IgD-negative memory B cell (primary cell): ENCODE data around the gene DLK2. TPM values are rescaled to one million over a fixed set of nuclear protein-coding genes. Genes with fewer than 3 reads are reported as not detected.
A peak's percentile ranks its signal among the peaks of the same experiment; 100 is the strongest.

Source experiments
- H3K27ac Mint-ChIP-seq, 3 donors: one replicate each; pipeline ENCODE4 v1.8.0; 2020 to 2022; ENCODE audit warnings: mild to moderate bottlenecking in 3 of 3, mixed read lengths in 3 of 3, moderate library complexity in 1 of 3
- H3K27me3 Mint-ChIP-seq: one replicate; pipeline ENCODE4 v1.8.0; 2021; ENCODE audit warnings: mixed read lengths
- H3K36me3 Mint-ChIP-seq: one replicate; pipeline ENCODE4 v1.8.0; 2020; ENCODE audit warnings: mild to moderate bottlenecking, mixed read lengths
- H3K4me1 Mint-ChIP-seq, 3 donors: one replicate each; pipeline ENCODE4 v1.8.0; 2020 to 2022; ENCODE audit warnings: mixed read lengths in 3 of 3, mild to moderate bottlenecking in 1 of 3
- H3K4me3 Mint-ChIP-seq, 4 donors: one replicate each; pipeline ENCODE4 v1.8.0; 2020 to 2022; ENCODE audit warnings: mild to moderate bottlenecking in 4 of 4, mixed read lengths in 4 of 4, moderate library complexity in 3 of 4
- H3K9me3 Mint-ChIP-seq, 3 donors: one replicate each; pipeline ENCODE4 v1.8.0; 2020 to 2021; ENCODE audit warnings: mixed read lengths in 3 of 3, mild to moderate bottlenecking in 1 of 3
- polyA plus RNA-seq: library from polyadenylated mRNA; unstranded; fragments of 300-500 nt; fragmentation: Illumina TruSeq; gene quantifications from one replicate; pipeline ENCODE4 v1.2.3, GENCODE V29; 2021

DLK2 gene
- polyA plus RNA-seq, 1 donor from 2014 or later, result not detected

DNA sequence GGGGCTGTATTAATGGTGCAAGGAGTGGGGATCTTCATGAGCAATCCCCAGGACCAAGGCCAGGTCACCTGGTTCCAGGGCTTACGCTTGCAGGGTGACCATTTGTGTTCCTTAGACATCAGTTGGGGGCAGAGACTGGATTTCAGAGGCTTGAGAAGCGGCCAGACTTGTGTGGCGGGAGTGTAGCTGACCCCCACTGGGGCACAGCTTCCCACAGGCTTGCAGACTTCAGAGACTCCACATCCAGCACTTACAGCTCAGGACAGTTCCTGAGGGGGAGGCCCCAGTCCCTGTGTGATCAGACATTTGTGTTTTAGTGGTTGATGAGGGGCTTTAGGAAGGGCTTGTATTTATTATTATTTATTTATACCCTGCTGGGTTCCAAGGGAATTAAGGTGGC is 37.3 kb upstream of the DLK2 start:
- Mint-ChIP-seq H3K4me3 (no peak overlapping the region), H3K36me3 (peaks cover 4% of the 10 kb centered on the region), H3K4me1 (peaks cover 0 to 9% (median 5%) of the 10 kb centered on the region in 3 donors)

DNA sequence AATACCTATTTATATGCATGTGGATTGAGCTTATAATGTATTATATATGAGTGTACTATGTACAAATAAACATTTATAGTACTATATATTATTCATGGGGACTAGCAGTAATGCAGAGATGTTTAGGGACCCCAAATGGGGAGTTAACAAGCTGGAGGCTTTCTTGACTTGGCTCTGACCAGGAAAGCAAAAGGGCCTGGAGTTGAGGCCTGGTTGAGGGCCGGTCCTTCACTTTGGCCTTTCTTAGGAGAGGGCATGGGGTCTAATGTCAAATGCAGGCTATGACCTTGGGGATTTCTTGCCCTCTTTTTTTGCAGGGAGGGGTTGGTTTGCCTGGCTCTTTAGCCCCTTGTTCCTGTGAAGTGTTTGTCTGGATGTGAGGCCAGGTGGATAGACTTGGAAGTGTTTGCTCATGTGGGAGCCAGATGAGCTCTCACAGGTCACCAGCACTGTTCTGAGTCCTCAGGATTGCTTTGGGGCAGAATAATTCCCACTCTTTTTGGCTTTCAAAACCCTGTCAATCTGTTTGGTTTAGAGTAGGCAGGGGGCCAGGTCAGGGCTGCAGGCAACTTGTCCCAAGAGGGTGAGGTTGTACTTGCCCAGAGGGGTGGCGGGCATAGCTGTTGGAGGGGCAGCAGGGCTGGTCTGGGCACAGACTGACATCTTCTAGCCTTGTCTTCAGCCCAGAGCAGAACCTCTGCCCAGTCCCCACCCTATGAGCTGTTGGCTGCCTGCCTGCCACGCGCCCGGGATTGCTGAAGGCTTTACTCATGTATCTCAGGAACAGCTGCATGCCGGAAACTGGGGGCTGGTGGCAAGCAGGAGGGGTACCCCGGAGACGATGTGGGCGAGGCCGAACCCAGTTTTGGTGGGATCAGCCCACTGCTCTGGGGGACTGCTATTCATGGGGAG is 36.7 kb upstream of the DLK2 start:
- H3K9me3 Mint-ChIP-seq, result no peaks in the 10 kb centered on the region
- H3K27me3 Mint-ChIP-seq, result no peaks in the 10 kb centered on the region
- no peak overlapping the region for H3K27ac Mint-ChIP-seq
- H3K4me1 Mint-ChIP-seq, result peaks cover 0 to 9% (median 5%) of the 10 kb centered on the region in 3 donors
- peaks cover 4% of the 10 kb centered on the region for H3K36me3 Mint-ChIP-seq
- H3K4me3 Mint-ChIP-seq, result no peak overlapping the region

More for the DNA sequence above, 37.3 kb upstream of the DLK2 start:
- H3K27ac Mint-ChIP-seq, result no peak overlapping the region
- no peaks in the 10 kb centered on the region for H3K27me3 Mint-ChIP-seq
- no peaks in the 10 kb centered on the region for H3K9me3 Mint-ChIP-seq

DNA sequence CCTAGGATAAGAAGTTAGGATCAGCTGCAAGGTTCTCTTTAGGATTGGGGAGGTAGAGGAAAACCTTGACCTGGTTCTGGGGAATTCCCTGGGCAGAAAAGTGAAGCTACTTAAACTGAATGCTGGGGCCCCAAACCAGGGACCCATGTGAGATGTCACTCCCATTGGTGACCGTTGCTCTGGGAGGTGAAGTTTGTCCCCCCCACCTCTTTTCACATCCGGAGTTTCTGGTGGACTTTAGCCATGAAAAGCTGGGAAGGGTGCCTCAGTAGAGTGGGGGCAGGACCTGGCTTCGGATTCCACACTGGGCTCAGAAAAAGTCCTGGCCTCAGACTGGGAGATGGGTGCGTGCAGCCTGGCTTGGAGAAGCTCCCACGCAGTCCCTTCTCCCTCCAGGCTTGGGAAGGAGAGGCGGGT is 35.2 kb upstream of the DLK2 start:
- H3K27me3 Mint-ChIP-seq, result no peaks in the 10 kb centered on the region
- H3K4me1 Mint-ChIP-seq, result peaks cover 0 to 9% (median 5%) of the 10 kb centered on the region in 3 donors
- no peaks in the 10 kb centered on the region for H3K9me3 Mint-ChIP-seq
- peaks cover 4% of the 10 kb centered on the region for H3K36me3 Mint-ChIP-seq
- no peak overlapping the region for H3K4me3 Mint-ChIP-seq
- peak overlapping the region in 1 of 3 donors; percentile 51 for H3K27ac Mint-ChIP-seq

DNA sequence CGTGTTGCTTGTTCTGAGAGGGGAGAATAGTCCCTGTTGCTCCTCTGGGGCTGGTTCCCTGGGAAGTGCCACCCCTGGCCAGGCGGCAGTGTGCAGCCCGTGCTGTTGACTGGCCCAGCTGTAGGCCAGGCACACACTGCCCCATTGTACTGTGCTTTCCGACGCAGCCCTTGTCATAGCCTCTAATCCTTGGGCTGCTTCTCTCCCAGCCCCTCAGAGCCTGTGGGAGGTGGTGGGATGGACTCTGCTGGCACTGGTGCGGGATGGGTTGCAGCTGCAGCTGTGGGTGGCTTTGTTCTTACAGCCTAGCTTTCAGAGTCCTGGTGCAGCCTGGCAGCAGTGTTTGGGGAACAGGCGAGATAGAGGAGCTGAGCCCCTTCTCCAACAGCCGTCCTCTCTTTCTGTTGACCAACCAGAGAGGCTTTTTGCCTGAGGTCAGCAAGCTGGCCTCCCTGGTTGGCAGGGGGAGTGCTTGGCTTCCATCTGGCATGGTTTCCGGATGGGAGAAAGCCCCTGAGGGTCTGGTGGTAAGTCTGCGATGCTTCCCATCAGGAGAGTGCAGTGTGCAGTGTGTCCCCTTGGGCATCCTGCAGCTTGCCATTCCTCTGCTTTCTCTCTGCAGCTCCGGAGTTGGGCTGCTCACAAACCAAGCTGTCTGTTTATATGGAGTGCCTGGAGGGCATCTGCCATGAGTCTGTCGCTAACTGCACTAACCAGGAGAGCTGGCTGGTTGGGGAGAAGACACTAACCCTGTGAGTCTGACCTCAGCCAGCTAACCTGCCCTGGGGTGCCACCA is 34.1 kb upstream of the DLK2 start:
- no peaks in the 10 kb centered on the region for H3K27me3 Mint-ChIP-seq
- H3K4me3 Mint-ChIP-seq, result no peak overlapping the region
- peaks cover 4% of the 10 kb centered on the region for H3K36me3 Mint-ChIP-seq
- no peaks in the 10 kb centered on the region for H3K9me3 Mint-ChIP-seq
- peaks cover 0 to 8% (median 6%) of the 10 kb centered on the region in 3 donors for H3K4me1 Mint-ChIP-seq
- H3K27ac Mint-ChIP-seq, result peak overlapping the region in 1 of 3 donors; percentile 51

DNA sequence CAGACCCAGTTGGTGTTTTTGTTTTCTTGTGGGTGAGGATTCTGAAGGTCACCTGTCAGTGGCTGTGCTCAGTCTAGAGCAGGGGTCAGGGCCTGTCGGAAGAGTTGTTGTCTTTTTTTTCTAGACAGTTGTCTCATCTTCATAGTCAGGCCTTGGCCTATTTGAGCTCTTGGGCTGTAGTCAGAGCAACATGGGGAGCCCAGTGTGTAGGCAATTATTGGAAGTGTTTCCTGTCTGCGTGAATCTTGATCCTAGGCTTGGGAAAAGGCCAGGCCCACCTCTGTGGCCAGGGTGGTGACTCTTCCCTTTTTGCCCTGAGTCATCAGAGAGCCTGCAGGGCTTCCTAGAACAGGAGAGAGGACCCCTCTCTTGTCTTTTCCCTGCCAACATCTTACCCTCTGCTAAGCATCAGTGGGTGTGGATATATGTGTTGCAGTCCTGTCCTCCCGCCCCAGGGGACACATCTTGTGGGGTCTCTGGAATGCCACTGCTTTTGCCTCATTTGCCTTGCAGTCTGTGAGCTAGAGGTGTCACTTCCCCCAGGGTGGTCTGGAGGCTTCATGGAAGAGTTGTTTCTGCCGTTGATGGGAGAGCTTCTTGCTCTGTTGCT is 33.4 kb upstream of the DLK2 start:
- Mint-ChIP-seq H3K4me3 (no peak overlapping the region), H3K27ac (no peak overlapping the region)

DNA sequence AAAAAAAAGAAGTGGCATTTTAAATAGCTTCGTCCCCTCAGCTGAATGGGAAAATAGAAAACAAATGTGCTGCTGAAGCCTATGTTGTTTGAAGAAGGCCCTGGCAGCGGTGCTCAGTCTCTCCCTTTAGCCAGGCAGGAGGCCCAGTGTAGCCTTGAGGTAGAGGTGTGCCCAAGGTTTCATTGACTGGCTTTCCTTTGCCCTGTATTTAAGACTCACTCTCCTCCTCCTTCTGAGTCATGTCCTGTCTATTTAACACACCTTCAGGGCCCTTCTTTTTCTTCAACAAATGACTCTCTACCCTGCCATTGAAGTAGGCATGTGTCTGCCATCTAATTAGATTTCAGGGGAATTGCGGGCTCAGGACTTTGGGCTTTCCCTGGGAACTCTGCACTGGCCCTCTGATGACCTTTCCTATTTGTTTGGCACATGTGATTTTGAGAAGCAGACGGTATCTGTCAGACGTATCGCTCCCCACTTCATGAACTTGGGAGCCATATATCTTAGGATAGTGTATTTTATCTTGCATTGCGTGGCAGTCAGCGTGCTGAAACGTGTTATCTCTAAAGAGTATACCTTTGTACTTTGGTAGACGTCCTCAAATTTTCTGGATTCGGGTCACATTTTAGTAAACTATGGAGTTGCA is 26.4 kb upstream of the DLK2 start:
- Mint-ChIP-seq H3K27ac (peak overlapping the region in 1 of 3 donors; percentile 54), H3K27me3 (no peaks in the 10 kb centered on the region), H3K36me3 (no peaks in the 10 kb centered on the region), H3K9me3 (no peaks in the 10 kb centered on the region), H3K4me1 (peaks cover 22 to 40% (median 30%) of the 10 kb centered on the region in 3 donors), H3K4me3 (peak overlapping the region in 1 of 4 donors; percentile 54)

More for the DNA sequence above, 33.4 kb upstream of the DLK2 start:
- H3K9me3 Mint-ChIP-seq, result no peaks in the 10 kb centered on the region
- no peaks in the 10 kb centered on the region for H3K27me3 Mint-ChIP-seq
- peaks cover 4% of the 10 kb centered on the region for H3K36me3 Mint-ChIP-seq
- peaks cover 0 to 8% (median 6%) of the 10 kb centered on the region in 3 donors for H3K4me1 Mint-ChIP-seq

DNA sequence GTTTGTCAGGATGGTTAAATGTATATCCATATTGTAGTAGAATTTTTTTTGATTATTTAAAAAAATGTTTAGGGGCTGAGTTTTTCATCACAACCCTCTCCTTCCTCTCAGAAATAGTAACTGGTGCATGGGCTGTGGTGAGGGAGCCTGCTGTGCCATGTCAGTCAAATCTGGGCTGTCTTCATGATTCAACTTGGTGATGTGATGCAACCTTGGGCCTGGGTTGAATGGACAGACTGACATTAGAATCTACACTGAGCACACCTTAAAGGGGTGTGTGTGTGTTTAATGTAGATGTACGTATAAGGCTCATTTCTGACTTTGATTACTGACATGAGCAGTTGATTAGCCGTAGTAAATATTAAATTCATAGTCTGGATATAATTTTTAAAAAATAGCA is 25.7 kb upstream of the DLK2 start:
- Mint-ChIP-seq H3K36me3 (no peaks in the 10 kb centered on the region), H3K4me3 (peak overlapping the region in 1 of 4 donors; percentile 40), H3K4me1 (peaks cover 24 to 42% (median 30%) of the 10 kb centered on the region in 3 donors), H3K27ac (peak overlapping the region in 2 of 3 donors; percentile 19 to 76), H3K9me3 (no peaks in the 10 kb centered on the region), H3K27me3 (no peaks in the 10 kb centered on the region)

DNA sequence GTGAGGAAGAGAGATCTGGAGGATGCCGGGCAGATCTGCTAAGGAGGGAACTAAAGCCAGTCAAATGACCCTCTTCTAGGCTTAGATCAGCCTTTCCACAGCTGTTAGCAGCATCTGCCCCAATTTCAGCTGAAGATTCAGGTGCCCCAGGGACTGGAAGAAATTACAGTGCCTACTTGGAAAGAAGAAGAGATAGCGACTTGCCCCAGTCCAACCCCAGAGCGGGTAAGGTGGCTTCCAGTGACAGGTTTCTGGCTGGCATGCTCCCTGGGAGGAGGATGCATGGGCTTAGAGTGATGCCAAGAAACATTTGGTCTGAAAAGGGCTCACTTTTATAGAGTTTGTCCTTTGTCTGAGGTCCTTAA is 22.6 kb upstream of the DLK2 start:
- Mint-ChIP-seq H3K4me1 (peaks cover 23 to 38% (median 24%) of the 10 kb centered on the region in 3 donors), H3K27me3 (no peaks in the 10 kb centered on the region), H3K9me3 (no peaks in the 10 kb centered on the region), H3K36me3 (no peaks in the 10 kb centered on the region), H3K4me3 (peak overlapping the region; percentile 90 to 99 (median 95)), H3K27ac (peak overlapping the region; percentile 90 to 99 (median 94))

DNA sequence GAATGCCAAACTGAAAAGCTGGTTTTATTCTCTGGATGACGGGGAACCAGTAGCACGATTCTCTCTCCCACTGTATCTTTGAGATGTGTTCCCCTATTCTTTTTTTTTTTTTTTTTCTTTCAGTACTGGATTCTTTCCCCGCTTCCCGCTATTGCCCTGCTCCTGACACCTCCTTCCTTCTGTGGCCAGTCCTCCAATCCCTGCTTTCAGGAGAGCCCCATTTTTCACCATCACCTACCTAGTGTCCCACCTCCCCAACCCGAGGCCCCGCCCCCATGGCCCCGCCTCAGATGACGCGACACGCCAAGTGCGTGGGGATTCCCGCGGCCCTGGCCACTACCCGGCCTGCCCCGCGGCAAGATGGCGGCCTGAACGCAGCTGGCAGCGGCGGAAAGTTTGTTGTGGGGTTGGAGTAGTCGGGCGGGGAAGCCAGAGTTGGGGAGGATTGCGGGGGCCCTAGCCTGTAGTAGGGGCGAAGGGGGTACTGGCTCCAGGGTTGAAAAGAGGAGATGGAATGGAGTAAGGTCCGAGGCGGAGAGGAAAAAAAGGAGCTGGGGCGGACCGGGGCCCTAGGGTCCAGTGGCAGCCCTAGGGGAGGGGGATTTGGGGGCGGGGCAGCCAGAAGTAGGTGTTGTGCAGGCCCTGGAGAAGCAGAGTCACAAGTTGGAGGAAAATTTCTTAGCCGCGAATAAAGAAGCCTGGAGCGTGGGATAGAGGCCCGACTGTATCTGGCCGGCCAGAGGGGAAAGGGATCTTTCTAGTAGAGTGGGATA is 22.1 kb upstream of the DLK2 start, which contains the start of gene TJAP1:
Gene TJAP1 (plus strand): TSS at position 336 of the 773 bp plus-strand sequence. CDS start 21,432 bp downstream, outside the sequence.
- Mint-ChIP-seq H3K27me3 (no peaks in the 10 kb centered on the region), H3K27ac (peak within 1 kb of the TSS; percentile 90 to 99 (median 94)), H3K36me3 (no peaks in the 10 kb centered on the region), H3K4me3 (peak within 1 kb of the TSS; percentile 90 to 99 (median 95)), H3K4me1 (peaks cover 23 to 38% (median 23%) of the 10 kb centered on the region in 3 donors), H3K9me3 (no peaks in the 10 kb centered on the region)

DNA sequence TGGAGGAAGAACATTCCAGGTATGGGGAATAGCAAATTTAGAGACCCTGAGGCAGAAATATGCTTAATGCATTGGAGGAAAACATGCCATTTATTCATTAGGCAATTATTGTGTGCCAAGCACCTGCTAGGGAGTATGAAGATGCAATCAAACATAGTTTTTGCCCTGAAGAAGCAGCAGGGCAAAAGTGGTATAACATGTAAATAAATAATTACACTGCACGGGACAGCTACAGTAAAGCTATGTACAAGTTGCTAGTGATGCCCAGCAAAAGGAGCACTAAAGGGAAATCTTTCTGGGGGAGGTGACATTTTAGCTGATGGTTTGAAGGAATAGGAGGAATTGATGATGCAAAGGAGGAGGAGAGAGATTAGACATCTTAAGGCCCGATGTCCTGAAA is 21.4 kb upstream of the DLK2 start:
- Mint-ChIP-seq H3K4me1 (peaks cover 19 to 34% (median 21%) of the 10 kb centered on the region in 3 donors), H3K9me3 (no peaks in the 10 kb centered on the region), H3K36me3 (no peaks in the 10 kb centered on the region), H3K27ac (peak overlapping the region; percentile 90 to 99 (median 94)), H3K27me3 (peaks cover under 1% of the 10 kb centered on the region), H3K4me3 (peak overlapping the region; percentile 90 to 99 (median 95))

DNA sequence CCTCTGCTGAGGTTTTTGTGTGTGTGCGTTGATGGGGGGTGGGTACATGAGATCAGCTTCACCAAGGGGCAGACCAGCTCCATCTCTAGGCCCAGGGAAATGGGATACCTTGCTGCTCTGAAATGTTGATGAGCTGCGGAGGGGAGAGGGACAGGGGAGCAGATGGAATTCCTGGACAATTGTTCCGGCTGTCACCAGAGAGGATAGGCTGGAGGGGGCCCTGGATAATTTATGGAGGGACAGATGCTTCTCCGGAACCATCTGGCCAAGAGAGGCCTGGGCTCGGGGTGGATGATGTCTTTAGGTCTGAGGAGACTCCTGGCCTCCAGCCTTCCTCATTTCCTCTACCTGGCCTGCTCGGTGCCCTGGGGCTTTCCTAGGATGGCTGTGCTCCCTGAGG is 20.2 kb upstream of the DLK2 start:
- Mint-ChIP-seq H3K36me3 (no peaks in the 10 kb centered on the region), H3K27me3 (peaks cover 7% of the 10 kb centered on the region), H3K4me3 (peak overlapping the region in 1 of 4 donors; percentile 75), H3K4me1 (peaks cover 19 to 29% (median 23%) of the 10 kb centered on the region in 3 donors), H3K9me3 (no peaks in the 10 kb centered on the region), H3K27ac (peak overlapping the region in 1 of 3 donors; percentile 10)

DNA sequence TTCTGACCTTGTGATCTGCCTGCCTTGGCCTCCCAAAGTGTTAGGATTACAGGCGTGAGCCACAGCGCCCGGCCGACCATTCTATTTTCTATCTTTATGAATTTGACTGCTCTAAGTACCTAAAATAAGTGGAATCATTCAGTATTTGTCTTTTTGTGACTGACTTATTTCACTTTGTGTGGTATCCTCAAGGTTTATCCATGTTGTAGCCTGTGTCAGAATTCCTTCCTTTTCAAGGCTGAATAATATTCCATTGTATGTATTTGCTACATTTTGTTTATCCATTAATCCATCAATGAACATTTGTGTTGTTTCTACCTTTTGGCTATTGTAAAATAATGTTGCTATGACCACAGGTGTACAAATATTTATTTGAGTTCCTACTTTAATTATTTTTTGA is 17.2 kb upstream of the DLK2 start:
- Mint-ChIP-seq H3K27ac (no peak overlapping the region), H3K4me1 (peaks cover 9 to 10% (median 10%) of the 10 kb centered on the region in 3 donors), H3K36me3 (no peaks in the 10 kb centered on the region), H3K27me3 (peaks cover 18% of the 10 kb centered on the region), H3K4me3 (no peak overlapping the region), H3K9me3 (no peaks in the 10 kb centered on the region)

DNA sequence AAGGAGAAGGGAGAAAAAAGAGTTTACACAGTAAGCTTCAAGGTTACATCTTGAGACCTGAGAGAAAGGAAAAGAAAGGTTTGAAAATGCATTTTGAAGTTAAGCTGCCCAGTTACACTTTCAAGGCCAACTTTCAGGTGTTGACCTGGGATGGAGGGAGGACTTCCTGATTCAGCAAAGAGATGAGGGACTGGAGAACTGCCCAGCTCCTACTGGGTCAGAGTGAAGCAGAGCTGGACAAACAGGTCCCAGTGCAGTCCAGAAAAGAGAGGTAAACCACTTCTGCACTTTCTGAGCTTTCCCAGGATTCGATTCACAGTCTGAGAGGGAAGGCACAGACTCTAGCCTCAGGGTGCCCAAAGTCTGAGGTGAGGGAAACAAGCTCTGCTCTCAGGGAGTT is 16.1 kb upstream of the DLK2 start:
- no peaks in the 10 kb centered on the region for H3K36me3 Mint-ChIP-seq

More for the DNA sequence above, 16.1 kb upstream of the DLK2 start:
- Mint-ChIP-seq H3K4me3 (no peak overlapping the region), H3K27me3 (peaks cover 22% of the 10 kb centered on the region), H3K4me1 (peaks cover 0 to 2% (median 0%) of the 10 kb centered on the region in 3 donors), H3K27ac (peak overlapping the region in 1 of 3 donors; percentile 2), H3K9me3 (no peaks in the 10 kb centered on the region)
